ENCODE results near the gene NUTM2E.
A peak's percentile ranks its signal among the peaks of the same experiment; 100 is the strongest.
"Not testable (repeated sequence)": the region's sequence is repeated elsewhere in the genome, so short reads cannot be mapped to it uniquely, and the experiment has no call there.

The NUTM2E gene, protein sequence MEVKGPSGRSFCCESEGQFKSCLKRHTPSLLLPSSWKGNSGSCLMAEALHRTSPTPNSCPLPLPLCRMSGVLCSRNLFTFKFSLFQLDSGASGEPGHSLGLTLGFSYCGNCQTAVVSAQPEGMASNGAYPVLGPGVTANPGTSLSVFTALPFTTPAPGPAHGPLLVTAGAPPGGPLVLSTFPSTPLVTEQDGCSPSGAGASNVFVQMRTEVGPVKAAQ (N-terminal part only)

DNA sequence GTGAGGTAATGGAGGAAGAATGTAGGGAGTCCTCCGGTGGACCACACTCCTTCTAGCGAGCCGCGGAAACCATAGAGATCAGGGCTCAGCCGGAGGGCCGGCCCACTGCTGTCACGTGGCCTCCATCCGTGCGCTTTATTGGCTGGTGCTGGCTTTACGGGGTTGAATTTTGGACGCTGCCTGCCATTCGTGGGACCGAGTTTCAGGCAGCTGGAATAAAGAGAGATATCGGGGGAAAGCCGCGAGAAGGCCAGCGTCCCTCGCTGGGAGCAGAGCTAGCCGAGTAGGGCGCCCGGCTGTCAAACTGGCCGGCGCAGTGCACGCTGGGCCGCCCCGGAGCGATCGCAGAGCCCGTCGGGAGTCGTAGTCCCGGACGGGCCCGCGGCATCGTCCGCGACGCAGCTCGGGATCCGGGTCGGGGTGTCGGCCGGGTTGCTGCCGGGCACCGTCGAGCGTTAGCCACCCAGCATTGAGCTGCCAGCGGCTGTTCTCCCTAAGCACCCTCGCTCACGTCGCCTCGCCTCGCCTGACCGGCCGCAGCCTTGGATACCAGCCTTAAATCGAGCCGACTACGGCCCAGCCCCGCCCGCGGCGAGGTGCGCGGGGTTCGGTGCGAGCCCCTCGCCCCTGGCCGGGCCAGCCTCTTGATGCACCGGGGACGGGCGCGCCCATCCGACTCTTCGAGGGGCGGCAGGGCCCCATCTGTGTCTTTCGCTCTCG is at the start of gene NUTM2E:
NUTM2E (plus strand) TSS at position 244 of the 720 bp plus-strand sequence. CDS start 15,002 bp downstream, outside the sequence.
- DNase-seq, result peak; percentile 48

DNA sequence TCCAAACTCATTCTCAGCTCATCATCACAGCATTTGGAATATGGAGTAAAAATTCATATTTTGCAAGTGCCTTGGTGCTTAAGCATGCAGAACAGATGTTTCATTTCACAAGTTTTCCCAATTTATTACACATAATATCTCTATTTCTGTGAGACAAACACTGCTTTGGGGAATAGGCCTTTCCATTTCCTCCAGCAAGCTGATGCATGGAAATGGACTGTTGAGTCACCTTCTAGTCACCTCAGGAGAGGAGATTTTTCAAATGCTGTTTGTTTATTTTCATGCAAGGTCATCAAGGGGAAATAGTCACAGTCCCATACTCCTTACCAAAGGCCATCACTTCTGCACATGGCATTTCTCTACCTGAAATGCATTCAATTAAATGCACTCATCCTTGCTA is 48.5 kb upstream of the NUTM2E start:
- DNase-seq, result not testable (repeated sequence)

DNA sequence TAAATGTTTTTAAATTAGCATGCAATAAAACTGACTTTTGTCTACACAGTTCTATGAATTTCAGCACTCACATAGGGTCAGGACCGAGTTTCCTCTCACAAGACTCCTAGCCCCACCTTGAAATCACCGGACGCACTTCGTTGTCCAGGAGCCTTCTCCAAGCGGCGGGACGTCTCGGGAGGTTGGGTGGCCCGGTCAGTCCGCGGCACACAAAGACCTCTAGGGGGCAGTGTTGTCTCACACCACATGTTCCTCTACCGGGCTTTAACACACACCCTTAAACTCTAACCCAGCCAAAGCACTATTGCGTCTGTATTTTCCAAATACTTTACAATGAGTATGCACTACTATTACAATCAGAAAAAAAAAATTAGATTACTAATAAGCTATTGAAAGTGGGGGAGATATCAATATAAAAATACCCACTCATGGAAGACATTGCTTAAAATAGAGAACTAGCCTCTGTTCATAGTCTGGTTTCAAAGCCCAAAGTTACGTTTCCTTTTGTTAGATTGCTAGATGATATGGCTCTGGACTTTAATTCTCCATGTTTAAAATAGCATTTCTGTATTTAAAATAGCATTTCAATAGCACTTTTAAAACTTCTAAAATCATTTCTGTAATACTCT is 47.1 kb upstream of the NUTM2E start:
- DNase-seq, result not testable (repeated sequence)

DNA sequence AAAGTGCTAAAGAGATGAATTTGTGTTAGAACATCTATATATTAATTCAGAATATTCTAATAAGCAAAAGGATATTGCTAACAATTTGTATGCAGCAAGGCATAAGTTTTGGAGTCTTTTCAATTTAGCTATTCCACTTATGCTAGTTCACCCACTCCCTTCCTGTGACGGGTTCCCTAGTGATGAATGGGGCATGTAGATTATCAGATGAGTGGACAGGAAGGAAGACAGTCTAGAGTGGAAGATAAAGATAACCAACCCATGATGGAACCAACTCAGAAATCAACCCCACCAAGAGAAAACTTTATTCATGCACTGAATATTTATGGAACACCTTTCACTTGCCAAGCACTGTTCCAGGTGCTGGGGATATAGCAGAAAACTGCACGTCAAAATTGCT is 46.5 kb upstream of the NUTM2E start:
- not testable (repeated sequence) for DNase-seq

DNA sequence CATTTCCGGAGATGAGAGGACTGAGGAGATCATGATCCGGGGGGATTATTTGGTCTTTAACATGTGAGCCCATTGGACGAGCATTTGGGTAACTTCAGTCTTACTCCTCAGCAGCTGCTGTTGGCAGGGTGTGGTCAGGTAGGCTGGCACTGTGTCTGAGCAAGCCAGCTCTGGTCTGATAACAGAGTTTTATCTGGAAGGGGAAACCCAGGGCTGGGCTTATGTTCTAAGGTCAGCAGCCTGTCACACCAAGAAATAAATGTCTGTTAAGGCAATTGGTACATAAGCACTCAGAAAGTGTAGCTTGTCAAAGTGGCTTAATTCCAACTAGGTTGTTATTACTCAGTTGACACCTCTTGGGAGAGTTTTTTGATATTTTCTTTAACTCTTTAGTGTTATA is 45.0 kb upstream of the NUTM2E start:
- DNase-seq, result not testable (repeated sequence)

DNA sequence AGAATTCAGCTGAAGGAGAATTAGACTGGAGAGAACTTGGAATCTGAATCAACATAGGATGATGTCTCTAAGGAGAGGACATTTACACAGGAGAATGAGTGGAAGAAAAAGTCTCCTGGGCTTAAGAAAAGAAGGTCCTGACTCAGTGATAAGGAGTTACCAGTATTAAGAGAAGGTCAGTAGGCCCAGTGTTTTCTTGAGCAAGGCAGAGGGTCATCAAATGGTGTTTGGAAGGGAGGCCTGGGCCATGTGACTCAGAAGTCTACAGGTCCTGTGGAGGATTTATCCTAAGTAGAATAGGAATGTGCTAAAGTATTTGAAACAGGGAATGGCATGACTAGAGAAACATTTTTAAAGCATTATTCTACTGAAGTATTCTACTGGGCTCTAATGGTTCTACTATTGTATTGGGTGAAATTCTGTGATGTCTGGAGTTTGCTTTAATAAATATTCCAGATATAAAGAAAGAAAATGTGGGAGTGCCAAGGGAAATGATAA is 39.0 kb upstream of the NUTM2E start:
- DNase-seq, result not testable (repeated sequence)

DNA sequence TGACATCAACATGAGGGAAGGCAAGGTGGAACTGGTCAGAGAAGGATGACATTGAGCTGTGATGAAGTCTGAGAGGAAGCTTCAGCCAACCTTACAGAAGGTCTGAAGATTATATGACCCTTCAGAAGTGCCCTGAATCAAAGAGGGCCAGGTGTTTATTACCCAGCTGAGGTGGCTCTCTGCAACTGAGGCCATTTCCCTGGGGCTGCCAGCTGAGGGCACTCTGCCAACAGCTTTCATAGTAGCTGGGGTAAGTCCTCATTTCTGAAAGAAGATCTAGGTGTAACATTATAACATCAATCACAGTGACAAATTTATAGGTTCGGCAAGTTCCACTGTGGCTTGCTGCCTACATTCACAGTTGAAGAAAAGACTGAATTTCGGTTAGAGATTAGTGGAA is 37.2 kb upstream of the NUTM2E start:
- not testable (repeated sequence) for DNase-seq

DNA sequence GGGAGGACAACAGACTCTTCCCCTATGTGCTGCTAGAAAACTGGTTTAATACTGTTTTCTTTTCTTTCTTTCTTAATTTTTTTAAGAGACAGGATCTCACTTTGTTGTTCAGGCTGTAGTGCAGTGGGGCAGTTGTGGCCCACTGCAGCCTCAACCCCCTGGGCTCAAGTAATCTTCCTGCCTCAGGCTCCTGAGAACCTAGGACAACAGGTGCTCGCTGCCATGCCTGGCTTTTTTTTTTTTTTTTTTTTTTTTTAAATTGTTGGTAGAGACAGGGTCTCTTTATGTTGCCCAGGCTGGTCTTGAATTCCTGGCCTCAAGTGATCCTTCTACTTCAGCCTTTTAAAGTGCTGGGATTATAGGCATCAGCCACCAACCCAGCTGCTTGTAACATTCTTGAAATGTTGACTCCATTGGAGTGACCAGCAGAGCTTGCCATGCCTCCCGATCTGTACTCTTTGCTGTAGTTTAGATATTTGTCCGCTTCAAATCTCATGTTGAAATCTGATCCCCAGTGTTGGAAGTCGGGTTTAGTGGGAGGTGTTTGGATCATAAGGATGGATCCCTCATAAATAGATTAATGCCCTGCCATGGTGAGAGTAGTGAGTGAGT is 34.5 kb upstream of the NUTM2E start:
- not testable (repeated sequence) for DNase-seq

DNA sequence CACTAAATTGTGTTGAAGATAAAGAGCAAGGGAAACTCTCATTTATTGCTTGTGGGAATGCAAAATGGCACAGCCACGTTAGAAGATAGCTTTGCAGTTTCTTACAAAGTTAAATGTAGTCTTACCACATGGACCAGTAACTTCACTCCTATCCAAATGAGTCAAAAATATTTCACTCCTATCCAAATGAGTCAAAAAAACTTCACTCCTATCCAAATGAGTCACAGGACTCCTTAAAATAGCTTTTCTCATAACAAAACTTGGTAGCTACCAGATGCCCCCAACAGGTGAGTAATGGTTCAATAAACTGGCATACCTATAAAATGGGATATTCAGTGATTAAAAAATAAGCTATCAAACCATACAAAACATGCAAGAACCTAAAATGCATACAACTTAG is 27.2 kb upstream of the NUTM2E start:
- DNase-seq, result not testable (repeated sequence)

DNA sequence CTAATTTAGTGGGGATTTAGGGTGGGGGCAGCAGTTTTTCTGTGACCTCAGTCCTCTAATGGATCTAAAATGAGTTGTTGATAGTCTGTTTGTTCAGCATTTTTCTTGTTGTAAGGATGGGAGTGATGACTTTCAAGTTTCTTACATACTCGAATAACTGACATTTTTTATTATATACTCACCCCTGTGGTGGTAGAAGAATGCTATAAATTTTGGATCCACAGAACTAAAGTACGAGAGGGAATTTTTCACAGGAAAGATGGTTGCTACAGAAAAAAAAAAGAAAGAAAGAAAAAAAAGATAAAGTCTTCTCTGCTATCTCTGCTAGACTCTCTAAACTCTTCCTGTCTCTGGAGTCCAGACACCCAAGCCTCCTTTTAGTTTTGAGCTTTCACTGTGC is 20.7 kb upstream of the NUTM2E start:
- not testable (repeated sequence) for DNase-seq

DNA sequence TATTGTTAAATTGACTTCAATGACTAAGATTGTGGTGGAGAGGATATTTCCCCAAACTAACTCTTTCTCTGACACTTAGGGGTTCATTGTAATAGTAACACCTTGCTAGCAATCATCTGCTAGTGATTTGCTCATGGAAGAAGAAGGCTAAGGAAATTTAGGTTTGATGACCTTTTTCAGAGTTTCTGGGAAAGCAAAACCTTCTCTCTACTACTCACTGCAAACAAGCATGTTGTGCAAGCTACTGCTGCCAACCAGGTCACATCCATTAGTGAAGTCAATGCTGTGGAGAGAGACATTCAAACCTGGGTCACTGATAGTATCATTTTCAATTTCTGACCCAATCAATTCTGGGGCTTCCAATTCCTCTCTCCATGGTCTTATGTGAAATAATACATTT is 14.6 kb upstream of the NUTM2E start:
- DNase-seq, result not testable (repeated sequence)

DNA sequence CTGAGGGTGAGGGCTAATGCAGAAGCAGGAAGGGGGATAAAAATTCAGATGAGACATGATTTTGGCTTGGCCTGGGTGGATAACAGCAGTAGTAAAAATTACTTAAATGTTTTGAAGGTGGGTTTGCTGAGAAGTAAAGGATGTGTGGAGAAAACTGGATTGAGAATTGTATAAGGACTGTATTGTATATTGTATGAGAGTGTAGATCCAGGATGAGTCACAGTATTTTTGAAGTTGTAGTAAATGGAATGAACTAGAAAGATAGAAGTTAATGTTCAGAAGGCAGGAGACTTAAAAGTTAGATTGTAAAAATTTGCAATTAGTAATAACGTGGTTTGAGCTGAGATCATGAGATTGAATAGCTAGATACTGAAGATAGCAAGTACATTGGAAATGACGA is 10.2 kb upstream of the NUTM2E start:
- DNase-seq, result not testable (repeated sequence)

DNA sequence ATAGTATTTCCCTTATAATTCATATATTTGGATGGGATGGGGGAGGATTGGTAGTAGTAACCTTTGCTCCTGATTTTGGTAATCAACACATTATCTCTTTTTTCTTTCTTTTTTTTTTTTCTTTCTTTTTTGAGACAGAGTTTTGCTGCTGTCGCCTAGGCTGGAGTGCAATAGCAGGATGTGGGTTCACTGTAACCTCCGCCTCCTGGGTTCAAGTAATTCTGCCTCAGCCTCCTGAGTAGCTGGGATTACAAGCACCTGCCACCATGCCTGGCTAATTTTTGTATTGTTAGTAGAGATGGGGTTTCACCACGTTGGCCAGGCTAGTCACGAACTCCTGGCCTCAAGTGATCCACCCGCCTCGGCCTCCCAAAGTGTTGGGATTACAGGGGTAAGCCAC is 3.2 kb upstream of the NUTM2E start:
- not testable (repeated sequence) for DNase-seq

DNA sequence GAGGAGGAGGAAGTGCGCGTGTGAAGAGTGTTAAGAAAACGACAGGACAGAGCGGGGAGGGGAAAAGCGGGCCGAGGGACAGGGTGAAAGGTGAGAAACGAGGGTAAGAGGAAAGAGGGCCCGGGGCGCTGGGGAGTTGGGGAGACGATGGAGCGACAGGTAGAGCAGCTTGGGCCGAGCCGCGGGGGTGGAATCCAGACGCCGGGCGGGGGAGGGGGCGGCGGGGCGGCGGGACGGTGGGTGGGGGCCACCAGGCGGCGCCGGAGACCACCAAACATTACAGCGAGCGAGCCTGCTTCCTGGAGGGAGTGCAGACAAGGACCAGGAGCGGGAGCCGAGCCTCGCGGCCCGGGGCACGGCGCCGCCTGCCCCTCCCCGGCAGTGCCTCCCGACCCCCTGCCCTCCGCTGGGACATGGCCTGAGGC is 940 bp upstream of the NUTM2E start:
- not testable (repeated sequence) for DNase-seq

DNA sequence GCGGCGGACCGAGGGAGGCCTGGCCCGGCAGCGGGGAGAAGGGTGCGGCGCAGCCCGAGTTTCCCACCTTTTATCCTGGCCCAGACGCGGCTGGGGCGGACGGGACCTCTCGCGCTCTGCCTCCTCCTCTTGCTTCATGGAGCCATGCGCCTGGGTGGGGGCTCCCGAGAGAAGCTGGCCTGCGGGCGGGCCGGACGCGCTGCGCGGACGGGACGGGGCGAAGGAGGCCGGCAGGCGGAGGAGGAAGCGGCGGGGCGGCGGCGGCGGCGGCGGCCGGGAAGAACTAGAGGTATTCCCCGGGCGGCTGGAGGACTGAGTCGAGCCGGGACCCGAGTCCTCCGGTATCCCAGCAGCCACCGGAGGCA is 426 bp upstream of the NUTM2E start:
- DNase-seq, result not testable (repeated sequence)

DNA sequence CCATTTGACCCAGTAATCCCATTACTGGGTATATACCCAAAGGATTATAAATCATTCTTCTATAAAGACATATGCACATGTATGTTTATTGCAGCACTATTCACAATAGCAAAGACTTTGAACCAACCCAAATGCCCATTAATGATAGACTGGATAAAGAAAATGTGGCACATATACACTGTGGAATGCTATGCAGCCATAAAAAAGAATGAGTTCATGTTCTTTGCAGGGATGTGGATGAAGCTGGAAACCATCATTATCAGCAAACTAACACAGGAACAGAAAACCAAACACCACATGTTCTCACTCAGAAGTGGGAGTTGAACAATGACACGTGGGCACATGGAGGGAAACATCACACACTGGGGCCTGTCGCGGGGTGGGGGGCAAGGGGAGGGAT is 7.3 kb downstream of the NUTM2E start:
- DNase-seq, result not testable (repeated sequence)

DNA sequence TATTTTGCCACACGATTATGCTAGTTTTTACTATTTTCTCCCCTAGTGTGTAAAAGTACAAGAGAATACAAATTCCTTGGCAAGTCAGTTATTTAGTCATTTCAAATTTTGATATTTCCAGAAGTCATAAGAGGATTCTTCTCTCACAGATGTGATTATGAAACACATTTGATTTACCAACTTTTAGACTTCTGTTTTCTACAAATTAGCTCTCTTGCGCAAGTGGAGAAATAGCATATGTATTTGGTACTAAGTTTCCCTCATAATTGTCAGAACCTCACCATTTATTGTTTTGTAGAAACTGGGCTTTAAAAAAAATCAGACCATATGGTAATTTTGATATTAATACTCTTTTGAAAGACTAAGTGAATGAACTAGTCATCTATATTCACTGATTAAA is 9.4 kb downstream of the NUTM2E start:
- DNase-seq, result not testable (repeated sequence)

DNA sequence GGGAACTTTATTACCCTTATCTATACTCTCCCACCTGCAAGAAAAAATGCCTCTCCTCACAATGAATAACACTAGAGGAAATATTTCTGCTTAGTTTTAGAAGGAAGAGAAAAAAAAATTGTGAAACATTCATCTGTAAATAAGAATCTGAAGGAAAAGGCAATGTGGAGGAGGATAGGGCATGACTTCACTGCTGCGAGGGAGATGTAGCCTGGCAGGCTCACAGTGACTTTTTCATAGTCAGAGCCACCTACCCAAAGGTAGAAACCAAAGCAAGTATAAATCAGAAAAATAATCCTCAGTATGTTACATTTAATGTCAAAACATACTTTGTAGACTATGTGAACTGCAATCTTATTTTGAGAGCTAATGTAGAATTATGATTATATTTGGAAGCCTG is 10.4 kb downstream of the NUTM2E start:
- not testable (repeated sequence) for DNase-seq

DNA sequence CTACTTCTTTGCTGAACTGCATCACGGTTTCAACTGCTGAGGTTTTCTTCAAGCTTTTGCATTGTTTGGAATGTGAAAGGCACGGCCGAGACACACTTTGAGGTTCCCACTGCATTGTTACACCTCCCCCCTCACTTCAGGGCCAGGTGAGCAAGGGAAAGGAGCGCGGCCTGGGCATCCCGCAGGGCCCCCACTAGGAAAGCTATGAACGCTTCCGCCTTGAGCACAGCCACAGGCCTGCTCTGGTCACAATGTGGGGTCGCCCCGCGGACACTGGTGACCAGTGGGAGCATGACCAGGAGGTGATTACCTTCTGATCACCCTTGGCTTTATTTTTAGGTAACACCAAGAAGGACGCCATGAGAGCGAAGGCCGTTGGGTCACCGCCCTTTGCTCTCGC is 11.9 kb downstream of the NUTM2E start:
- not testable (repeated sequence) for DNase-seq

DNA sequence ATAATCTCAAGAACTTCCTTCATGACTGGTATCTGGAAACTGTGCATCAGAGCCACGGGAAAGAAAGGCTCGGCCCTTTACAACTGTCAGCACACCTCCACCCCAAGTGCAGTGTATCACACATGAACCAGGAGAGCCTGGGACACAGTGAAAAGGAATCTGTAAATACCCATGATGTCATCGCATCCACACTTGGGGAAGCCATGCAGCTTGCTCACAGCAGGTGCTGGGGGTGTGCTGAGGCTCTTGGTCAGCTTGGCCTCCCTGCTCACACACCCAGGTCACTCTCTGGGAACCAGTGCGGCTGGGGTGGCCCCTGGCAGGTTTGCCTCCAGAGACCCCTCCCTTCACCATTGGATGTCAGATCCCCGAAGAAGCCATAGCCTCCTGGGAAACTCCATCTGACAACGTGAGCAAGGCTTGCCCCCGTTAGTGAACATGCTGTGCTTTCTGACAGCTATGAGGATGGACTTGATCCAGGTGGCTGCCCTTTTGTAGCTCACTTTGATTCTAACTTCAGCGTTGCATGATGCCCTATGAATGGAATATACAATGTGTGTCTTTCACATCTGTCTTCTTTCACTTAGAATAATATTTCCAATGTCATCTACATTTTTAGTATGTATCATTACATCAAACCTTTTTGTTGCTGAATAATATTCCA is 26.8 kb downstream of the NUTM2E start:
- not testable (repeated sequence) for DNase-seq

DNA sequence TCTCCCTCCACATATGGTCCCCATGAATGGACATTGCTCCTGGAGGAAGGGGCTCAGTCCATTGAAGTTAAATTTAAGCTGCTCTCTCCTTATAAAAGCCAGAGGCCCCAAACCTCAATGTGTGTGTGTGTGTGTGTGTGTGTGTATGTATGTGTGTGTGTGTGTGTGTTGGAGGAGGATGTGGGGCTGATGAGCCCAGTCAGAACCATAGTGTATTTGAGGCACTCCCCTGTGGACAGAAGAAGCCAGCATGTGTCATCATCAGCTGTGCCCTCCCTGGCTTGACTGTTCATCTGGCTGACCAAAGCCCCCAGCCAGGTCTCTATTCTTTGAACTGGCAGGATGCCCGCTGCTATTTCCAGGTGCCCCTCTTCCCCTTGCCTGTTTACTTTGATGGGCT is 35.7 kb downstream of the NUTM2E start:
- not testable (repeated sequence) for DNase-seq

DNA sequence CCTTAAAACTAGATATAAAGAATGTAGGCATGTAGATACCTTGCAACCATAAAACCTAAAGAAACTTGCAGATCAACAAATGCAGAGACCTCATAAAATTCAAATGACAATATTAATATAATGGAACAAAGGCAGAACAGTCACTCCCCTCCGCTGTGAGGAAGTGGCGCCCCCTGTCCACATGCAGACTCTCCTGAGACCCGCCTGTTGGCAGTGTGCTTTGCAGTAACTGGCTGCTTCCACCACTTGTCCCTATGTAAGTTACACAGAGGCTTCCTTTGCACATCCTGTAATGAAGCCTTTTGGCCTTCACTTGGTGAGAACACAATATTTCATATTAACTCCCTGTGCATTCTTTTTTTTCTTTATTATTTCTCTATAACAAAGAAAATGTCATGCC is 36.3 kb downstream of the NUTM2E start:
- not testable (repeated sequence) for DNase-seq

Measured in NCI-H774 (cell line).